GM19023 (cell line): ENCODE measurements around the gene GOLGA8S.
"Not testable (repeated sequence)": the region's sequence is repeated elsewhere in the genome, so short reads cannot be mapped to it uniquely, and the experiment has no call there.

Experiments used
- ATAC-seq: cut with Tn5 transposase; IDR thresholded peaks from one replicate; pipeline ENCODE4 v1.9.1; 2021; ENCODE audit warnings: mild to moderate bottlenecking, moderate library complexity; ENCODE audit not compliant: unreplicated experiment

The GOLGA8S gene, protein sequence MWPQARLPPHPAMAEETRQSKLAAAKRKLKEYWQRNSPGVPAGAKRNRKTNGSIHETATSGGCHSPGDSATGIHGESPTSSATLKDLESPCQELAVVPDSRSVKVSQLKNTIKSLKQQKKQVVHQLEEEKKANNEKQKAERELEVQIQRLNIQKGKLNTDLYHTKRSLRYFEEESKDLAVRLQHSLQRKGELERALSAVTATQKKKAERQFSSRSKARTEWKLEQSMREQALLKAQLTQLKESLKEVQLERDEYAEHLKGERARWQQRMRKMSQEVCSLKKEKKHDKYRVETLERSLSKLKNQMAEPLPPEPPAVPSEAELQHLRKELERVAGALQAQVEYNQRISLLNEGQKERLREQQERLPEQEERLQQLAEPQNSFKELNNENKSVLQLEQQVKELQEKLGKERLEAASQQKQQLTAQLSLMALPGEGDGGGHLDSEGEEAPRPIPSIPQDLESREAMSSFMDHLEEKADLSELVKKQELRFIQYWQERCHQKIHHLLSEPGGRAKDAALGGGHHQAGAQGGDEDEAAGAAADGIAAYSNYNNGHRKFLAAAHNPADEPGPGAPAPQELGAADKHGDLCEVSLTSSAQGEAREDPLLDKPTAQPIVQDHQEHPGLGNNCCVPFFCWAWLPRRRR

DNA sequence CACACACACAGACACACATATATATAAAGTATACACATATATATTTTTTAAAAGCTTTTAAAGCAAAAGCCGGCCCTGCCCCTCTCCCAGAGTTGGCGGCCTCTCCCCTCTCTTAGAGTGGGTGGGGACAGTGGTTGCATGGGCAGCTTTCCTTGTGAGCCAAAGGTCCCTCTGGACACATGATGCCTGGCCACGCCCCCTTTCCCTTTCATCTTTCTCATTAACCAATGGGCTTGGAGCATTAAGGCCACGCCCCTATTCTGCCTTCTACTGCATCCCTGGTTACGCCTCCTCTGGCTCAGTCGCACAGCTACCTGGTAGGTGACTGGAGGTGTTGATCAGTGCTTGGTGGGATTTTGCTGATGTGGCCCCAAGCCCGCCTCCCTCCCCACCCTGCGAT lies at the start of gene GOLGA8S:
TSS of gene GOLGA8S (plus strand) at position 301 of the 400 bp plus-strand sequence. CDS start at position 363, 62 bp downstream.
- ATAC-seq, result not testable (repeated sequence)

DNA sequence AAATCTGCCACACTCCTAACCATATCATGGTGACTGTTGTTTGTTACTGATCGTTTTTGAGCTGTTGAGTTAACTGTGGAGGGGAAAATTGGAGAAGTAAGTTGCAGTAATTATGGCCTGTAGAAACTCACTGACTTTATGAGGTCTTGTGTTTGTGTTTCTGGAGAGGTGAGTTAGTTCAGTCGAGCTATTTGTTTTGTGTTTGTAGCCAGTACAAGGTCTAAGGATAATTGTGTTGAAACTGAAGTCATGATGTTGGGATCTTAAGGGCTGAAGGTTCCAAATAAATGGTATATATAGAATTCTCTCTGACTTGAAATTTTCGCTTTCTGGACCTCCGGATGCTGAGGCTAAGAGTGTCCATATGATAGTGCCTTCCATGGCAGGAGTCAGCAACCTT lies 49.7 kb upstream of the GOLGA8S start:
- ATAC-seq, result not testable (repeated sequence)

DNA sequence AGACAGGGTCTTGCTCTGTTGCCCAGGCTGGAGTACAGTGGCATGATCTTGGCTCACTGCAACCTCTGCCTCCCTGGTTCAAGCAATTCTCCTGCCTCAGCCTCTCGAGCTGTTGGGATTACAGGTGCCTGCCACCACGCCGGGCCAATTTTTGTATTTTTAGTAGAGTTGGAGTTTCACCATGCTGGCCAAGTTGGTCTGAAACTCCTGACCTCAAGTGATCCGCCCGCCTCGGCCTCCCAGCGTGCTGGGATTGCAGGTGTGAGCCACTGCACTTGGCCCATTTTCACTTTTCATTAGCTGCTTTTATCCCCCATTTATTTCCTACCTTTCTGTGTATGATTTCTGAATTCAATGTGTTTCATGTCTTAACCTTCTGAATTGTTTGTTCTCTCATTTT lies 48.6 kb upstream of the GOLGA8S start:
- not testable (repeated sequence) for ATAC-seq

DNA sequence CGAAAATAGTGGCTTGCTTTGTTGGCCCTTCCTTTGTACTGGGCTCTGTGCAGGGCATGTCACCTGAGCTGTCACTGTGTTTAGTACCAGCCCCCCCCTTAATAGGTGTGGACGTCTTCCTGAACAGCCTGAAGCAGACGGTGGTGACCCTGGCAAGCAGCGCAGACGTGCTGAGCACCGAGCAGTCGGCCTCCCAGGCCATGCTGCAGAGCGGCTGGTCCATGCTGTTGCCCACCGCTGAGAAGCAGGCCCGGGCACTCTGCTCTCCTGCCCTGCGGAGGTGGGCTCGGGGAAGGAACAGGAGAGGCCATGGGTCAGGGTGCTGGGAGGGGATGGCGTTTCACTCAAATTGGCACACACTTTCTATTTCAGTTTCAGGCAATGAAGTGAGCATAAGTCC lies 43.3 kb upstream of the GOLGA8S start:
- ATAC-seq, result not testable (repeated sequence)

DNA sequence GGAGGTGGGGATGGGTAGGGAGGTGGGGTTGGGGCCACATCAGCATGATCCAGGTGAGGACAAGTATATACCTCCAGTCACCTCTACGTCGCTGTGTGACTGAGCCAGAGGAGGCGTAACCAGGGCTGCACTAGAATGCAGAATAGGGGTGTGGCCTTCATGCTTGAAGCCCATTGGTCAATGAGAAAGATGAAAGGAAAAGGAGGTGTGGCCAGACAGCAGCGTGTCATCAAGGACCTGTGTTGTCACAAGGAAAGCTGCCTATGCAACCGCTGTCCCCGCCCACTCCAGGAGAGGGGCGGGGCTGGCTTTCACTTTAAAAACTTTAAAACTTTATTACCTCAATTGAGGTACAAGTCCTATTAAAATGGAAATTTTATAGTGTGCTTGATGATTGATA lies 20.5 kb upstream of the GOLGA8S start, which contains the start of gene GOLGA6L26:
TSS of gene GOLGA6L26 (minus strand) at position 101 of the 400 bp plus-strand sequence. CDS start at position 40, 61 bp downstream.
- ATAC-seq, result not testable (repeated sequence)

DNA sequence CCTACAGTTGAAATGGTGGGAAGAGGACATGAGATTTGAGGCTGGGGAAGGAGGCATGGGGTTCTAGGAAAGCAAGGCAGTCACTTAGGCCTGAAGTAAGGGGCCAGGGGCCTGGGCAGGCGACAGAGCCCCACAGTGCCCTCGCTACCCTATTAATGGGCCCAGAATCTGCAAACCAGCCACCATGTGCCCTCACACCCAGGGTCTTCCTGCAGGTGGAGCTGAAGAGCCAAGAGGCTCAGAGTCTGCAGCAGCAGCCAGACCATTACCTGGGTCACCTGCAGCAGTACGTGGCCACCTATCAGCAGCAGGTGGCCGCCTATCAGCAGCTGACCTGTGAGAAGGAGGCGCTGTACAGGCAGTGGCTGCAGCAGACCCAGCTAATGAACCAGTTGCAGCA lies 8.1 kb downstream of the GOLGA8S start:
- not testable (repeated sequence) for ATAC-seq

DNA sequence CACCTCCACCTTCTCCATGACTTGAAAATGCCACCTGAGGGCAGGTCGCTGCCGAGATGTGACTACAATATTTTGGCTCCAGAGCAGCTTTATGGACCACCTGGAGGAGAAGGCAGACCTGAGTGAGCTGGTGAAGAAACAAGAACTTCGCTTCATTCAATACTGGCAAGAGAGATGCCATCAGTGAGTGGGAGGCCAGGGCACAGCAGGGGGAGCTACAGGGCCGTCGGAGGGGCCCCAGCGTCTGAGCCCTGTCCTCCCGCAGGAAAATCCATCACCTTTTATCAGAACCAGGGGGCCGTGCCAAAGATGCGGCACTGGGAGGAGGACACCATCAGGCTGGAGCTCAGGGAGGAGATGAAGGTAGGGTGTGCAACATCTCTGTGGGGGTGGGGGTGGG lies 9.7 kb downstream of the GOLGA8S start:
- not testable (repeated sequence) for ATAC-seq

DNA sequence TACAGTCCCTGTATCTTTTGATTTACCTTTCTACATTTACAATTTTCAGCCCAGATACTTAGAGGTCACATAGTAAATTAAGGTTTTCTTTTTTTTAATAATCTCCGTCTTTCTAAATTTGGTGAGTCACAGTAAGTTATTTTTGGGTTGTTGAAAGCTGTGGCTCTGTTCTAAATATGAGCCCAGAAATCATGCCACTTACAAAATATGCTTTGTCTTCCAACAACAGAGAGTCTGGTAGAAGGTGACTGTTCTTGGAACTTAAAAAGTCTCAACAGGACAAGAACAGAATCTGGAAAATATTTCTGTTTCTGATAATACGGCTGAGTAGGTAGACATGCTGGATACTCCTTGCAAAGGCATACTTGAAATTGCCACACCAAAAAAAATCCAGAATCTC lies 16.0 kb downstream of the GOLGA8S start:
- ATAC-seq, result no peak

DNA sequence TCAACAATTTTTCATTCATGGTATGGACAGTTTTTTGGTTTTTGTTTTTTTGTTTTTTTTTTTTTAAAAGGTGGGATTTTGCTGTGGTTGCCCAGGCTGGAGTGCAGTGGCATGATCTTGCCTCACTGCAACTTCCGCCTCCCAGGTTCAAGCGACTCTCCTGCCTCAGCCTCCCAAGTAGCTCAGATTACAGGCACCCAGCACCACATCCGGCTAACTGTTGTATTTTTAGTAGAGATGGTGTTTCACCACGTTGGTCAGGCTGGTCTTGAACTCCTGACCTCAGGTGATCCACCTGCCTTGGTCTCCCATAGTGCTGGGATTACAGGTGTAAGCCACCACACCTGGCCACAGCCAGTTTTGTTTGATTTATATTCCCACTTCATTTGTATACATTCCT lies 16.6 kb downstream of the GOLGA8S start:
- not testable (repeated sequence) for ATAC-seq

DNA sequence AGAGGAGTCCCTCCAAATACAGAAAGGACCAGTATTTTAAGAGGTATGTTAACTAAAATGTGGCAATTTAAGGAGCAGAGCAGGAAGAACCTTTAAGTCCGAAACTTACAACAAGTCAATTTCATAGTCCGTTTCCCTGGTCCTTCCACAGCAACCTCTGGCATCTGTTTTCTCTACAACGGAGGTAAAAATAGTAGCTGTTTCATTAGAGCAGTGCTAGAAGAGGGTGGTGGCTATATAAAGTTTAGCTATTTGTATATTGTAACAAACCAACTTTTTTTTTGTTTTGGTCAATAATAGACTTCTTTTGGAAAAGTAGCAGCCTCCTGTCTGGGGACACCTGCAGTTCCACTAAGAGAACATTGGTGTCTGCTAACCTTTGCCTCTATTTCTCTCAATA lies 17.3 kb downstream of the GOLGA8S start:
- not testable (repeated sequence) for ATAC-seq

DNA sequence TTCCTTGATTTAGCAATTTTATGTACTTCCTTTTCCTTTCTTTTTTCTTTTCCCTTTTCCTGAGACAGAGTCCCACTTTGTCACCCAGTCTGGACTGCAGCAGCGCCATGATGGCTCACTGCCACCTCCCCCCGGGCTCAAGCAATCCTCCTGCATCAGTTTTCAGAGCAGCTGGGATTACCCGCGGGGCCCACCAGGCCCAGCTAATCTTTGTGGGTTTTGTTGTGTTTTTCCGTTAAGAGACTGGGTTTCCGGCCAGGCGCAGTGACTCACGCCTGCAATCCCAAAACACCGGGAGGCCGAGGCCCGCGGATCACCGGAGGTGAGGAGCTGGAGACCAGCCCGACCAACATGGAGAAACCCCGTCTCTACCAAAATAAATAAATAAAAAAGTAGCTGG lies 17.7 kb downstream of the GOLGA8S start:
- ATAC-seq, result no peak

DNA sequence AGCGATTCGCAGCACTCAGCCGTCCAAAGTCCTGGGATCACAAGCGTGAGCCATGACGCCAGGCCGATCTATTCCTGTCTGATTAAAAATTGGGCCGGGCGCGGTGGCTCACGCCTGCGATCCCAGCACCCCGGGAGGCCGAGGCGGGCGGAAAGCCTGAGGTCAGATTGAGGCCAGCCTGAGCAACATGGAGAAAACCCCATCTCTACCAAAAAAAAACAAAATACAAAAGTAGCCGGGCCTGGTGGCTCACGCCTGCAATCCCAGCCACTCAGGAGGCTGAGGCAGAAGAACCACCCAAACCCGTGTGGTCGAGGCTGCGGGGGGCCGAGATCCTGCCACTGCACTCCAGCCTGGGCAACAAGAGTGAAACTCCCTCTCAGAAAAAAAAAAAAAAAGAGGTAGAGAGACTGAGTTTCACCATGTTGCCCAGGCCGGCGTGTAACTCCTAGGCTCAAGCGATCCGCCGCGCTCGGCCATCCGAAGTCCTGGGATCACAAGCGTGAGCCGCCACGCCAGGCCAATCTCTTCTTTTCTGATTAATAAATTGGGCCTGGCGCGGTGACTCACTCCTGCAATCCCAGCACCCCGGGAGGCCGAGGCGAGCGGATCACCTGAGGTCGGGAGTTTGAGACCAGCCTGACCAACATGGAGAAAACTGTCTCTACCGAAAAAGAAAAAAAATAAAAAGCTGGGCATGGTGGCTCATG lies 18.5 kb downstream of the GOLGA8S start:
- not testable (repeated sequence) for ATAC-seq

DNA sequence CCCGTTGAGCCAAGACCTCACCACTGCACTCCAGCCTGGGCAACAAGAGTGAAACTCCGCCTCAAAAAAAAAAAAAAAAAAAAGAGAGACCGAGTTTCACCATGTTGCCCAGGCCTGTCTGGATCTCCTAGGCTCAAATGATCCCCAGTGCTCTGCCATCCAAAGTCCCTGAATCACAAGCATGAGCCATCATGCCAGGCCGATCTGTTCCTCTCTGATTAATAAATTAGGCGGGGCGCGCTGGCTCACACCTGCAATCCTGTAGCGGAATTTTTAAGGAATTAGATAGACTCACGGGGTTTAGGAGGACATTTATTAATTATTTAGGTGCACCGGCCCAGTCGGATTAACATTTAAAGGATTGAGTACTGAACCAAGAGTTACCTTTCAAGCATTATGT lies 19.7 kb downstream of the GOLGA8S start:
- ATAC-seq, result not testable (repeated sequence)

DNA sequence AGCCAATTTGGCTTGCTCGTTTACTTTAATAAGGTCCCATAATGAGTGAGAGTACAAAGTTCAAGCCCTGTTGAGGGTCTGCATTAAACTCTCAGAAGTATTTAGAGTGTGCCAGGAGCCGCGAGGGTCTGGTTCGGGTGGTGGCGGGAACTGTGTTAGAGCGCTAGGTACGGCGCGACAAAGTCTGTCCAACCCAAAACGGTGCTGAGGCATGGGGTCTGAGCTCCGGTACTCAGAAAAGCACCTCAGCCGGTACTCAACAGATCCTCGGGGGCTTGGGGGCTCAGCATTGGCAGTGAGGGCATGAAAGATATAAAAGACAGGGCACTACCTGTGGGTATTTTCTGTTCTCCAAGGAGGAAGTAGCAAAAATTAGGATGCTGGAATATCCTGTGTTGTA lies 24.4 kb downstream of the GOLGA8S start:
- ATAC-seq, result not testable (repeated sequence)

DNA sequence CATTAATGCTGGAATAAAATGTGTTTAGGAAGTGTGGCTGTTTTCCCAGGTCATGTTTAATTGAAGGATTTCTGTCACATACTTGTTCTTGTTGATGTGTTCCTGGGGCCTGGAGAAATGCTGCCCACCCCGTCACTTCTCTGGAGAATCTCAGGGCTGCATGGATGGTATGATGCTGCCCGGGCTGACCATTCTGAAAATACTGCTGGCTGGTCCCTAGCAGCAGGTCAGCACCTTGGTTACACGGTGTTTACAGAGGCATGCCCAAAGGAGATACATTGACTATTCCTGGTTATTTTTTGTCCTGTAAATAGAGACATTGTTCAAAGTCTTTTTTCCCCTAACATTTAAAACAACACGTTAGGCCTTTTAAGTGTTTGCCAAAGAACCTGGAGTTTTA lies 26.2 kb downstream of the GOLGA8S start:
- not testable (repeated sequence) for ATAC-seq

DNA sequence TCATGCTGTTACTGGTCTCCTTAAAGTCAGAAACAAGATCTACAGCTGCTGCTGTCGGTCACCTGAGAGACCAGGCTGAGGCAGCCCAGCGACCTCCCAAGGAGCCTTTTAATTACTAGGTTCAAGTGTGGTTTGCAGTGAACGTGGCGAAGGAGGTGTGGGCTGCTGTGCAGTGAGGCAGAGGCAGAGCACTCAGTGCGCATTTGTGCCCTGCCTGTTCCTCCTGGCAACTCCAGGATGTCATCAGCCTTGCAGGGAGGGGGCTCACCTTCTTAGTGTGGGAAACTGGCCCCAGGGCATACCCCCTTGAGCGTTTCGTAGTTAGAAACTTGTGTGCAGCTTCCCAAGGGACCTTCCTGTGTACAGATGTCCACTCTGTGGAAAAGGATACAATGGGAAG lies 26.6 kb downstream of the GOLGA8S start:
- ATAC-seq, result not testable (repeated sequence)

DNA sequence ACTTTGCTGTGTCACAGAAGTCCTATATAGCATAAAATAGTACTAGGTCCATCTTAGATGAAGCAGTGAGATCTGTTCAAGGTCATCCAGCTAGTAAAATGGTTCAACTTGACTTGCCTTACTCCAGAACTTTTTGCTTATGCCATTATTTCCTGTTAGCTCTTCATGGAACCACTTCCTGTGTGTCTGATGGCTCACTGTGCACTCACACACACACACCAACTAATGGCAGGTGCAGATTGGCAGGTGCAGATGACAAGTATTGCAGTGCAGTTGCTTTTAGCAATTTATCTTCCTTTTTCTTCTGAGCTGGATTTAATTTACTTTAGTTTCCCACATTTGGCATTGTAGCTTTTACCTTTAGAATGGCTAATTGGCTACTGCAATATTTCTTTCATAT lies 29.8 kb downstream of the GOLGA8S start:
- no peak for ATAC-seq

DNA sequence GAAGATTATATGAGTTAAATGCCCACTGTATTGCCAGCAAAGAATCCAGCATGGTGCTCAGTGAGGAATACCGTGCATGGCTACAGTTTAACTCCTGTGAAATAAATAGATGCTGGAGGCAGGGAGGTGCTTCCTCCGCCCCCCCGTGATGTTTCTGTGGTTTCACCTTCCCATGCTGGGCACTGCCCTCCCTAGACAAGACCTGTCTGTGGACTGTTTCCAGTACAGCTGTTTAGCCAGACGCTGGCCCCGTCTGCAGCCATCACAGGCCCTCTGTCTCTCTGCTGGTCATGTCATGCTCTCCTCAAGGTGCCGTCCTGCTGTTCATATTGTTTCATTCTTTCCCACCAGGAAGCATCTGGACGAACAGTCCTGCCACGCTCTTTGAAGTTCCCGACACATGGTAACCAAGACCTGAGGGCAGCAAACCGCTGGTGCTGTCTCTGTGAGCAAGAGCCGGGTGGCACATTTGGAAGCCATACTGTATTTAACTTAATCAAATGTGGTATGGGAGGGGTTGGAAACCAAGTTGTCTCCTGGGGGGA lies 31.4 kb downstream of the GOLGA8S start:
- no peak for ATAC-seq

DNA sequence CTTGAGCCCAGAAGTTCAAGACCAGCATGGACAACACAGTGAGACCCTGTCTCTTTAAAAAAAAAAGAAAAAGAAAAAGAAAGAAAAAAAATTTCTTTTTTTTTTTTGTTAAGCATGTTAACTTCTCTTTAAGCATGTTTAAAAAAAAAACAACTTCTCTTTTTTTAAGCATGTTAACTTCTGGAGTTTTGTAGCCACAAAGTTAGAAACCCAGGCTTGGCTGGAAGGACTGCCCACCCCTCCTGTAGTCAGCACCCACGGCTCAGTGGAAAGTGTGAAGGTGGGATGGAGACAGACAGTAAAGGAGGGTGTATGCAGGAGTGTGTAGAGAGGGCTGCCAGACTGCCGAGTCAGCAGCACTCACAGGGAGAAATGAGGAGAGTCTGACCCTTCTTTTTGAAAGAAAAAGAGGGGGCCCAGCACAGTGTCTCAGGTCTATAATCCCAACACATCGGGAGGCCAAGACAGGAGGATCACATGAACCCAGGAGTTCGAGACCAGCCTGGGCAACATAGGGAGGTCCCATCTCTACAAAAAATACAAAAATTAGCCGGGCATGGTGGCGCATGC lies 33.2 kb downstream of the GOLGA8S start:
- ATAC-seq, result no peak

DNA sequence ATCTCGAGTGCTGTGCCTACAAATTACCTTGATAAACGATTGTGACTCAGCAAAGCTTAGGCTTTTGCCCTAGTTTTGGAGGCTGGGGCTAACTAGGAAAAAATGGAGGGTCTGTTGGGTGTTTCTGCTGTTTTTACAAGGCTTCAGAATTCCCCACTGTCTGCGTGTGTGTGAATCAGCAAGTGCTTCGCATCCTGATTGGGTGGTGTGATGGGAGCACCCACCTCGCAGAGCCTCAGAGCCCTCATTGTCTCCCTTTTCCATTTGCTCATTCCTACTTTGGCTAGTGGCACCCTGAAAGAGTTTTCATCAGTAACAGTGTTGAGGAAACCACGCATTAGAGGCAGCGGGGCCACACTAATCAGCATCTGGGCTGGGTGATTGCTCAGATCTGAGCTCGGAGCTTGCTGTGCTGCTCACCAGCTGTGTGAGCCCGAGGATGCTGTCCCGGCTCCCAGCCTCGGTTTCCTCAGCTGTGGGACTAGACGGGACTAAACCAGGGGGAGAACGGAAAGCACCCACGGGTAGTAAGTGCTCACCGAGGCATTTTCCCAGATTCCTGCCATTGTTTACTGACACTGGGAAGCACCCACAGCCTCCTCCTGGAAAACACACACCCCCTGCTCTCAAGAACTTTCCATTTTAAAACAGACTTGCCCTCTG lies 40.6 kb downstream of the GOLGA8S start:
- no peak for ATAC-seq
